ENCODE data around the gene SPDYE1. TPM values are rescaled to one million over a fixed set of nuclear protein-coding genes. Genes with fewer than 3 reads are reported as not detected.
"Not testable (repeated sequence)": the region's sequence is repeated elsewhere in the genome, so short reads cannot be mapped to it uniquely, and the experiment has no call there.

SPDYE1 gene
- total RNA-seq, 1 donor from 2014 or later, result not detected

GRCh38 chr7:43977525-43977924 is 20.2 kb upstream of the SPDYE1 start:
- Mint-ChIP-seq H3K9me3 (ENCODE audit: unreplicated experiment) (no peaks in the 10 kb centered on the region), H3K36me3 (ENCODE audit: low read depth, unreplicated experiment) (no peaks in the 10 kb centered on the region), H3K4me3 (ENCODE audit: unreplicated experiment) (no peak overlapping the region), H3K27ac (ENCODE audit: unreplicated experiment) (no peak overlapping the region), H3K4me1 (ENCODE audit: low read depth, unreplicated experiment) (no peaks in the 10 kb centered on the region), H3K27me3 (ENCODE audit: low read depth, unreplicated experiment) (no peaks in the 10 kb centered on the region)
- DNase-seq (ENCODE audit: low read depth), result no peak
- no peaks in the 10 kb centered on the region for H3K27me3 ChIP-seq (ENCODE audit: insufficient read depth, low read length)
- H3K9me3 ChIP-seq (ENCODE audit: insufficient read depth, low read depth, low read length), result no peaks in the 10 kb centered on the region
- H3K4me2 ChIP-seq (ENCODE audit: low read length), result no peak overlapping the region
- no peaks in the 10 kb centered on the region for H4K20me1 ChIP-seq (ENCODE audit: insufficient read depth, low read length)
- no peaks in the 10 kb centered on the region for H3K36me3 ChIP-seq (ENCODE audit: insufficient read depth, low read length)
- no peak for FAIRE-seq
- no peak overlapping the region for H3K4me3 ChIP-seq (ENCODE audit: insufficient read depth, low read depth, low read length)
- no peak overlapping the region for H2AFZ ChIP-seq (ENCODE audit: low read depth, low read length)
- no peak overlapping the region for H3K9ac ChIP-seq (ENCODE audit: low read length)
- no peak for TF ChIP-seq EZH2 (IDR thresholded peaks at IDR 0.05; ENCODE audit: insufficient read depth, low read length)
- no peak for TF ChIP-seq CTCF (IDR thresholded peaks at IDR 0.05; ENCODE audit: insufficient read depth, low read depth, low read length)
- no peak overlapping the region for H3K27ac ChIP-seq (ENCODE audit: low read depth, low read length)
- no peaks in the 10 kb centered on the region for H3K4me1 ChIP-seq (ENCODE audit: insufficient read depth, low read length)
- no peaks in the 10 kb centered on the region for H3K79me2 ChIP-seq (ENCODE audit: insufficient read depth, low read length)

GRCh38 chr7:43978102-43978501 is 19.6 kb upstream of the SPDYE1 start:
- H3K9ac ChIP-seq (ENCODE audit: low read length); H3K27ac ChIP-seq (ENCODE audit: low read depth, low read length); H3K27ac Mint-ChIP-seq (ENCODE audit: unreplicated experiment); FAIRE-seq; H3K4me3 ChIP-seq (ENCODE audit: insufficient read depth, low read depth, low read length); H3K9me3 Mint-ChIP-seq (ENCODE audit: unreplicated experiment); H3K4me3 Mint-ChIP-seq (ENCODE audit: unreplicated experiment); H3K36me3 Mint-ChIP-seq (ENCODE audit: low read depth, unreplicated experiment); H2AFZ ChIP-seq (ENCODE audit: low read depth, low read length); H3K27me3 ChIP-seq (ENCODE audit: insufficient read depth, low read length); H3K4me2 ChIP-seq (ENCODE audit: low read length); H4K20me1 ChIP-seq (ENCODE audit: insufficient read depth, low read length); H3K27me3 Mint-ChIP-seq (ENCODE audit: low read depth, unreplicated experiment); DNase-seq (ENCODE audit: low read depth); H3K79me2 ChIP-seq (ENCODE audit: insufficient read depth, low read length); H3K4me1 ChIP-seq (ENCODE audit: insufficient read depth, low read length); H3K4me1 Mint-ChIP-seq (ENCODE audit: low read depth, unreplicated experiment); H3K36me3 ChIP-seq (ENCODE audit: insufficient read depth, low read length); H3K9me3 ChIP-seq (ENCODE audit: insufficient read depth, low read depth, low read length): not testable (repeated sequence)

GRCh38 chr7:43982848-43983247 is 14.8 kb upstream of the SPDYE1 start:
- H3K4me3 ChIP-seq (ENCODE audit: insufficient read depth, low read depth, low read length); H3K4me1 Mint-ChIP-seq (ENCODE audit: low read depth, unreplicated experiment); H3K4me2 ChIP-seq (ENCODE audit: low read length); H3K4me1 ChIP-seq (ENCODE audit: insufficient read depth, low read length); FAIRE-seq; H3K27me3 Mint-ChIP-seq (ENCODE audit: low read depth, unreplicated experiment); H3K36me3 ChIP-seq (ENCODE audit: insufficient read depth, low read length); H3K9me3 ChIP-seq (ENCODE audit: insufficient read depth, low read depth, low read length); H3K27ac ChIP-seq (ENCODE audit: low read depth, low read length); H3K9me3 Mint-ChIP-seq (ENCODE audit: unreplicated experiment); H2AFZ ChIP-seq (ENCODE audit: low read depth, low read length); H3K79me2 ChIP-seq (ENCODE audit: insufficient read depth, low read length); H3K9ac ChIP-seq (ENCODE audit: low read length); DNase-seq (ENCODE audit: low read depth); H3K36me3 Mint-ChIP-seq (ENCODE audit: low read depth, unreplicated experiment); H3K4me3 Mint-ChIP-seq (ENCODE audit: unreplicated experiment); H3K27me3 ChIP-seq (ENCODE audit: insufficient read depth, low read length); H3K27ac Mint-ChIP-seq (ENCODE audit: unreplicated experiment); H4K20me1 ChIP-seq (ENCODE audit: insufficient read depth, low read length): not testable (repeated sequence)

- not testable (repeated sequence) for H3K9me3 Mint-ChIP-seq (ENCODE audit: unreplicated experiment); H3K4me2 ChIP-seq (ENCODE audit: low read length); H2AFZ ChIP-seq (ENCODE audit: low read depth, low read length); H3K79me2 ChIP-seq (ENCODE audit: insufficient read depth, low read length); H3K36me3 ChIP-seq (ENCODE audit: insufficient read depth, low read length); H3K4me1 ChIP-seq (ENCODE audit: insufficient read depth, low read length); H3K27ac ChIP-seq (ENCODE audit: low read depth, low read length); H3K27ac Mint-ChIP-seq (ENCODE audit: unreplicated experiment); H3K9me3 ChIP-seq (ENCODE audit: insufficient read depth, low read depth, low read length); H3K27me3 ChIP-seq (ENCODE audit: insufficient read depth, low read length); FAIRE-seq; DNase-seq (ENCODE audit: low read depth); H4K20me1 ChIP-seq (ENCODE audit: insufficient read depth, low read length); H3K4me3 Mint-ChIP-seq (ENCODE audit: unreplicated experiment); H3K9ac ChIP-seq (ENCODE audit: low read length); H3K4me3 ChIP-seq (ENCODE audit: insufficient read depth, low read depth, low read length); H3K36me3 Mint-ChIP-seq (ENCODE audit: low read depth, unreplicated experiment); H3K27me3 Mint-ChIP-seq (ENCODE audit: low read depth, unreplicated experiment); H3K4me1 Mint-ChIP-seq (ENCODE audit: low read depth, unreplicated experiment)
These were observed 14.0 kb upstream of the SPDYE1 start for GRCh38 chr7:43983736-43984135.
